ENCODE data around the gene NKRF. TPM values are rescaled to one million over a fixed set of nuclear protein-coding genes. Genes with fewer than 3 reads are reported as not detected.

Gene NKRF
- total and polyA plus RNA-seq, 12 donors = 4.2 to 13.2 (median 8.6) TPM

GRCh38 chrX:119635799-119636198 is 29.6 kb upstream of the NKRF start:
- Histone ChIP-seq H3K27me3 (no peaks in the 10 kb centered on the region), H3K4me3 (no peak overlapping the region), H3K9me3 (replicated peaks in 1 of 3) (no peaks in the 10 kb centered on the region), H3K36me3 (replicated peaks in 1 of 2) (peaks cover 0 to 36% of the 10 kb centered on the region in 2 donors), H3K4me1 (replicated peaks in 1 of 2) (no peaks in the 10 kb centered on the region), H3K27ac (no peak overlapping the region)
- intact Hi-C loops (cut with DNase I) = no loop called here
- TF ChIP-seq CTCF (IDR thresholded peaks at IDR 0.05) (no peak), POLR2A (IDR thresholded peaks at IDR 0.05) (no peak)
- DNase-seq = no peak
- 79 to 88% (median 83%) methylated on average over 1 of the region's 1 CpG for WGBS, 4 donors

- no peak for TF ChIP-seq POLR2A (IDR thresholded peaks at IDR 0.05)
- no peak for TF ChIP-seq CTCF (IDR thresholded peaks at IDR 0.05)
Observed at GRCh38 chrX:119635179-119635578, 29.0 kb upstream of the NKRF start.

GRCh38 chrX:119625843-119626242 is 19.6 kb upstream of the NKRF start:
- Histone ChIP-seq H3K27me3 (no peaks in the 10 kb centered on the region), H3K4me1 (replicated peaks in 1 of 2) (no peaks in the 10 kb centered on the region), H3K27ac (no peak overlapping the region), H3K4me3 (no peak overlapping the region), H3K36me3 (replicated peaks in 1 of 2) (peaks cover 0 to 11% of the 10 kb centered on the region in 2 donors), H3K9me3 (replicated peaks in 1 of 3) (no peaks in the 10 kb centered on the region)
- 58 to 70% (median 68%) methylated on average over 2 of the region's 2 CpGs; no CpG with 5 or more reads in 1 of the 4 donors for WGBS, 4 donors
- intact Hi-C loops (cut with DNase I) = no loop called here
- no peak for TF ChIP-seq CTCF (IDR thresholded peaks at IDR 0.05)
- TF ChIP-seq POLR2A (IDR thresholded peaks at IDR 0.05) = no peak
- no peak for DNase-seq

More at GRCh38 chrX:119635179-119635578, 29.0 kb upstream of the NKRF start:
- intact Hi-C loops (cut with DNase I) = no loop called here
- DNase-seq = no peak
- Histone ChIP-seq H3K4me3 (no peak overlapping the region), H3K9me3 (replicated peaks in 1 of 3) (no peaks in the 10 kb centered on the region), H3K27ac (no peak overlapping the region), H3K36me3 (replicated peaks in 1 of 2) (peaks cover 0 to 30% of the 10 kb centered on the region in 2 donors), H3K27me3 (no peaks in the 10 kb centered on the region), H3K4me1 (replicated peaks in 1 of 2) (no peaks in the 10 kb centered on the region)
- 66 to 83% (median 76%) methylated on average over 3 of the region's 3 CpGs for WGBS, 4 donors

GRCh38 chrX:119624951-119625668 is 18.9 kb upstream of the NKRF start:
- intact Hi-C loops (cut with DNase I) = no loop called here
- DNase-seq = no peak
- Histone ChIP-seq H3K4me1 (replicated peaks in 1 of 2) (no peaks in the 10 kb centered on the region), H3K27ac (no peak overlapping the region), H3K36me3 (replicated peaks in 1 of 2) (peaks cover 0 to 11% of the 10 kb centered on the region in 2 donors), H3K27me3 (no peaks in the 10 kb centered on the region), H3K4me3 (no peak overlapping the region), H3K9me3 (replicated peaks in 1 of 3) (no peaks in the 10 kb centered on the region)
- TF ChIP-seq POLR2A (IDR thresholded peaks at IDR 0.05) (no peak), CTCF (IDR thresholded peaks at IDR 0.05) (no peak)
- WGBS, 4 donors = 82 to 91% (median 83%) methylated on average over 3 to 10 of the region's 10 CpGs
